ENCODE measurements around the gene DOCK3.

The DOCK3 gene

GRCh38 chr3:51395493-51396213 lies 720.9 kb downstream of the DOCK3 start:
- TF ChIP-seq CTCF (IDR thresholded peaks at IDR 0.05; ENCODE audit: borderline replicate concordance, control extremely low read depth, extremely low read depth, insufficient read depth, missing control alignments), result no peak
- in situ Hi-C loops (cut with MboI; ENCODE audit: low sequenced_read_pairs, unreplicated experiment), result no loop called here
- DNase-seq (ENCODE audit: low spot score), result no peak

GRCh38 chr3:51396401-51396800 lies 721.7 kb downstream of the DOCK3 start:
- TF ChIP-seq CTCF (IDR thresholded peaks at IDR 0.05; ENCODE audit: borderline replicate concordance, control extremely low read depth, extremely low read depth, insufficient read depth, missing control alignments), result no peak
- no peak for DNase-seq (ENCODE audit: low spot score)
- in situ Hi-C loops (cut with MboI; ENCODE audit: low sequenced_read_pairs, unreplicated experiment), result no loop called here

DNA sequence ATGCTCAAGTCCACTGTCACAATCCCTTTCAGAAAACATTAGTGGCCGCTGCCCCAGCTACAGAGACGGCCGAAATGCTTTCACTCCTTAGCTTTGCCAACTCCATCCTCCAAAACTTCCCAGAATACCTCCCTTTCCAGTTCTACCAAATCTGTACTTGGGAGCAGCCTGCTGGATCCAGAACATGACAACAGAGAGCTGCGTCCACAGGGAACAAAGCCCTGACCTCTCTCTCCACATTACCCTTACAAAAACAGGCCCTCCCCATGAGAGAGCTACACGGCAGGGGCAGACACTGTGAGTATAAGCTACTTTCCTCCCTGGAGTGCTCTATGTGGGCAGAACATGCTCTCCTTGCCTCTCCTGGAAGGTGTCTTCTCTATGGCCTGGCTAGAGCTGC lies 722.7 kb downstream of the DOCK3 start:
- in situ Hi-C loops (cut with MboI; ENCODE audit: low sequenced_read_pairs, unreplicated experiment), result no loop called here
- no peak for DNase-seq (ENCODE audit: low spot score)
- TF ChIP-seq CTCF (IDR thresholded peaks at IDR 0.05; ENCODE audit: borderline replicate concordance, control extremely low read depth, extremely low read depth, insufficient read depth, missing control alignments), result no peak

DNA sequence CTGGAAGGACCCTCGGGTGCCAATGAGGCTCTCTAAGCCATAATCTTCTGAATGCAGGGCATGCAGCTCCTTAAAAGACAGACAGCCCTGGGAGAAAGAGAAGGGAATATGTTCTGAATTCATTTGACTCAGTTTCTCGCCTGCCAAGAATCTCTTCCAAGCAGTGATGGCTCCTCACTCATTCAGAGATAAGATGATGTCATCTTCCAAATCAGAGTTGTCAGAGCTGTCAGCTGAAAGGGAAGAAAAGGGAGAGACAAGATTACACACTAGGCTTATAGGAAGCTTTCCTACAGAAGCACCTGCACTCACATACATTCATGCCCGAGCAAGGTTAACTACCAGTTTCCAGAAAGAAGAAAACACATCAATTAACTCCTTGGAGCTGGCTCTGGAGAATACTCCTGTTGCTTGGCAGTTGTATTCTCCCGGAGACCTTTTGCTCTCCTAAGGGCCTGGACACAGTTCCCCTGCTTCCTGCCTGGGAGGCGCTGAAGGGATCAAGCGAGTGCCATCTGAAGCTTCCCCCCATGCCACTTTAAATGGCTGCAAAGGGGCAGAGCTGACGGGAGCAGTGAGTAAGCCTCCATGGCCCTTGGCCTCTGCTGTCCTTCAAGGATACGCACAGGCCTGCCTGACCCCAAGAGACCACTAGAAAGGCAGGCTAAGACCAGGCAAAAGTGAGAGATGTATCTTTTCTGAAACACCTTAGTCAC lies 724.0 kb downstream of the DOCK3 start:
- in situ Hi-C loops (cut with MboI; ENCODE audit: low sequenced_read_pairs, unreplicated experiment), result no loop called here
- no peak for TF ChIP-seq CTCF (IDR thresholded peaks at IDR 0.05; ENCODE audit: borderline replicate concordance, control extremely low read depth, extremely low read depth, insufficient read depth, missing control alignments)
- no peak for DNase-seq (ENCODE audit: low spot score)

DNA sequence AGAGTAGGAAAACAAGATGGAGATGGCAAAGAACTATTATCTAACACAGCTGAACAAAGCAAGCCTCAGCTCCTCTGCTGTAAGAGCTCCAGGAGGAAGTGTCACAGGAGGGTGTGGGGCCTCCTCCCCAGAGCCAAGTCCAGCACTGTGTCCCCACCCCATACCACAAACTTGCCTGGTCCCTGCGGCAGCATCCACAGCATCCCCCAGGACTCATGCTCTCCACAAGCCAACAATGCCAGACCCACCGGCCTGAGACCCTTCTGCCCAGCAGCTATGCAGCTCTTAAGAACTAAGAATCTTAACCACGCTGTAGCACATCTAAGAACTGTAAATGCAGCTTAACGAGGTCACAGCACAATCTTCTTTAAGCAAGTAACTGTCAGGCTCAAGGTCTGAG lies 725.4 kb downstream of the DOCK3 start:
- in situ Hi-C loops (cut with MboI; ENCODE audit: low sequenced_read_pairs, unreplicated experiment), result no loop called here
- DNase-seq (ENCODE audit: low spot score), result no peak
- no peak for TF ChIP-seq CTCF (IDR thresholded peaks at IDR 0.05; ENCODE audit: borderline replicate concordance, control extremely low read depth, extremely low read depth, insufficient read depth, missing control alignments)

DNA sequence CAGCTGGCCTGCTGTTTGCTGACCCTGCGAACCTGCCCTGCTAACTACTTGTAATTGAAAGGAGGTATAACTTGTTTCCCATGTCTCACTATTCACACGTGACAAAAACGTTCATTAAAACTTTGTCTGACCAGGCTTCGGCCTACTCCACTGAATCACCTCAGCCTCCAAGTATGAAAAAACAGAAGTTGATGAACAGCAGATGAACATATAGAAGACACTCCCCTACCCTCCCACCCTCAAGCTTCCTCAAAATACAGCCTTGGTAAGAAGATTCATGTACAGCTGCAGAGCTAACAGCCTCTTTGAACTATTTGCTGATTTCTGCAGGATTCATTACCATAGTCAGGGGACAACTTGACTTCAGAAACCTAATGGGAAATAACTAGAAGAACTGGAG lies 727.0 kb downstream of the DOCK3 start:
- no peak for TF ChIP-seq CTCF (IDR thresholded peaks at IDR 0.05; ENCODE audit: borderline replicate concordance, control extremely low read depth, extremely low read depth, insufficient read depth, missing control alignments)
- DNase-seq (ENCODE audit: low spot score), result no peak
- in situ Hi-C loops (cut with MboI; ENCODE audit: low sequenced_read_pairs, unreplicated experiment), result no loop called here
